Endodermal cell (in vitro differentiated cells): Measurements from ENCODE around the gene RSL24D1. TPM values are rescaled to one million over a fixed set of nuclear protein-coding genes. Genes with fewer than 3 reads are reported as not detected.

Experiments
- DNase-seq: peaks from one replicate; pipeline ENCODE4 v3.0.0-alpha.2; 2017
- H3K27ac ChIP-seq: 2 replicates; pipeline ENCODE4 v1.5.1; 2013; ENCODE audit warnings: mild to moderate bottlenecking, low read depth, low read length, moderate library complexity
- H3K27me3 ChIP-seq: 2 replicates; pipeline ENCODE4 v1.6.1; 2013; ENCODE audit warnings: mild to moderate bottlenecking, low read length, moderate library complexity; ENCODE audit not compliant: insufficient read depth, control insufficient read depth, poor library complexity, severe bottlenecking
- H3K36me3 ChIP-seq: 2 replicates; pipeline ENCODE4 v1.7.0; 2013; ENCODE audit warnings: mild to moderate bottlenecking, low read length, moderate library complexity; ENCODE audit not compliant: control insufficient read depth, insufficient read depth
- H3K4me1 ChIP-seq: one replicate; pipeline ENCODE4 v1.7.0; 2013; ENCODE audit warnings: low read length; ENCODE audit not compliant: control insufficient read depth, insufficient read depth
- H3K4me3 ChIP-seq: 2 replicates; pipeline ENCODE4 v1.5.1; 2013; ENCODE audit warnings: mild to moderate bottlenecking, low read length, moderate library complexity
- H3K9ac ChIP-seq: 2 replicates; pipeline ENCODE4 v1.6.1; 2013; ENCODE audit warnings: mild to moderate bottlenecking, low read length, moderate library complexity; ENCODE audit not compliant: poor library complexity, severe bottlenecking; ENCODE audit errors: extremely low read depth
- H3K9me3 ChIP-seq: 2 replicates; pipeline ENCODE4 v1.6.1; 2013; ENCODE audit warnings: mild to moderate bottlenecking, low read length, moderate library complexity; ENCODE audit not compliant: control insufficient read depth
- H3K27ac Mint-ChIP-seq: 2 replicates; pipeline ENCODE4 v1.8.0; 2020; ENCODE audit warnings: mixed read lengths
- H3K27me3 Mint-ChIP-seq: 2 replicates; pipeline ENCODE4 v1.8.0; 2021; ENCODE audit warnings: mild to moderate bottlenecking, mixed read lengths; ENCODE audit not compliant: insufficient read depth
- H3K36me3 Mint-ChIP-seq: 2 replicates; pipeline ENCODE4 v1.8.0; 2020; ENCODE audit warnings: low read depth, mixed read lengths
- H3K4me1 Mint-ChIP-seq: 2 replicates; pipeline ENCODE4 v1.8.0; 2020; ENCODE audit warnings: mixed read lengths
- H3K4me3 Mint-ChIP-seq: 2 replicates; pipeline ENCODE4 v1.8.0; 2020; ENCODE audit warnings: mild to moderate bottlenecking, moderate library complexity, mixed read lengths
- H3K9me3 Mint-ChIP-seq: 2 replicates; pipeline ENCODE4 v1.8.0; 2020; ENCODE audit warnings: mild to moderate bottlenecking, mixed read lengths
- WGBS, 2 experiments: methylation state at CpG; one replicate each; pipeline versions ENCODE4 v1.1.5 to v1.1.7; 2013; ENCODE audit warnings: missing lambda C conversion rate in 2 of 2, mixed read lengths in 1 of 2; ENCODE audit not compliant: insufficient coverage in 1 of 2, insufficient read length in 1 of 2; 5-methylcytosine and 5-hydroxymethylcytosine counted together
- total RNA-seq, 2 donors: library from RNA; stranded (reverse); fragmentation: NEBNext Ultra II Directional in 1 of 2; extraction: Animal tissue kit (Norgen Biotek cat#: 25700) in 1 of 2; gene quantifications; 2 replicates in 1 of 2; 3 replicates in 1 of 2; pipeline ENCODE4 v1.2.1, GENCODE V29; 2021
- TF ChIP-seq, protein P1 (sequence below): fragments of 200-600 bp; sonication (generic); conservative IDR thresholded peaks from 2 replicates; pipeline ENCODE4 v1.5.0; 2021; ENCODE audit warnings: antibody characterized with exemption, mild to moderate bottlenecking

The RSL24D1 gene
- total RNA-seq, 2 donors from 2014 or later, result 75.9 to 79.8 TPM

DNA sequence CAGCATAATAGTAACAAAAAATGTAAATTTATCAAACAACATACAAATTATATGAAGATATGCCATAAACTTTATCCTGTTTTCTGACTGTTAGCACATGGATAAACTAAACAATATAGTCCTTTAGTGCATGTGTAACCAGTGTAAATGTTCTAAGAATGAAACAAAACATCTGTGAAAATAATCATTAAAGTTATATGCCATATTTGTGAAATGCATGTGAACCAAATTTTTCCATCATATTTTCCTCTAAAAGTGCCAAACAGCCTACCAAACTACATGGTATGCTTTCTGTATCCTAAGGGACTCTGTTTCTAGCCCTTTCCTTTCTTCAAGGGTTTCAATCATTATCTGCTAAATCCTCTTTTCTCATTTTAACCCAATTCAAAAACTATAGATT is 23.9 kb upstream of the RSL24D1 start:
- no peaks in the 10 kb centered on the region for H3K27me3 ChIP-seq
- H3K9ac ChIP-seq, result no peak overlapping the region
- DNase-seq, result no peak
- H3K27ac ChIP-seq, result no peak overlapping the region
- H3K4me1 ChIP-seq, result no peaks in the 10 kb centered on the region
- Mint-ChIP-seq H3K36me3 (peaks cover 3% of the 10 kb centered on the region), H3K27ac (no peak overlapping the region), H3K4me3 (no peak overlapping the region), H3K27me3 (no peaks in the 10 kb centered on the region), H3K4me1 (peaks cover 24% of the 10 kb centered on the region), H3K9me3 (no peaks in the 10 kb centered on the region)
- no peaks in the 10 kb centered on the region for H3K9me3 ChIP-seq
- H3K4me3 ChIP-seq, result no peak overlapping the region
- no peaks in the 10 kb centered on the region for H3K36me3 ChIP-seq
- TF ChIP-seq, protein P1, sequence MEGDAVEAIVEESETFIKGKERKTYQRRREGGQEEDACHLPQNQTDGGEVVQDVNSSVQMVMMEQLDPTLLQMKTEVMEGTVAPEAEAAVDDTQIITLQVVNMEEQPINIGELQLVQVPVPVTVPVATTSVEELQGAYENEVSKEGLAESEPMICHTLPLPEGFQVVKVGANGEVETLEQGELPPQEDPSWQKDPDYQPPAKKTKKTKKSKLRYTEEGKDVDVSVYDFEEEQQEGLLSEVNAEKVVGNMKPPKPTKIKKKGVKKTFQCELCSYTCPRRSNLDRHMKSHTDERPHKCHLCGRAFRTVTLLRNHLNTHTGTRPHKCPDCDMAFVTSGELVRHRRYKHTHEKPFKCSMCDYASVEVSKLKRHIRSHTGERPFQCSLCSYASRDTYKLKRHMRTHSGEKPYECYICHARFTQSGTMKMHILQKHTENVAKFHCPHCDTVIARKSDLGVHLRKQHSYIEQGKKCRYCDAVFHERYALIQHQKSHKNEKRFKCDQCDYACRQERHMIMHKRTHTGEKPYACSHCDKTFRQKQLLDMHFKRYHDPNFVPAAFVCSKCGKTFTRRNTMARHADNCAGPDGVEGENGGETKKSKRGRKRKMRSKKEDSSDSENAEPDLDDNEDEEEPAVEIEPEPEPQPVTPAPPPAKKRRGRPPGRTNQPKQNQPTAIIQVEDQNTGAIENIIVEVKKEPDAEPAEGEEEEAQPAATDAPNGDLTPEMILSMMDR, result no peak

DNA sequence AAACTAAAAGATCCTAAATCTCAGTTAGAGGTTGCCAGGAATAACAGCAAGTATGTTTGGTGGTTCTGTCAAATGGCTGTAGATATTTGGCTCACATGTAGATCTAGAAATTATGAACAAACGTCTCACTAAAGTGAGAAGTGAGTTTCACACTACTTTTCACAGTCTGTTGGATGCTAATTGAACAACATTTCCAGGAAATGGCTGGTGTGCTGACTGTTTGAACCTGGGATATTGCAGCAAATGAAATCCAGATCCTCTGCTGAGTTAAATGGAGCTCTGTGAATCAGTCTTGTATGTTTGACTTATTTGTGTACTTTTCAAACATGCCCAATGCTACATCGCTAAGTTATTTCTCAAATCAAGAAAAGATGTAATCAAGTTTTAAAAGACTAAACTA is 21.3 kb upstream of the RSL24D1 start:
- no peak overlapping the region for H3K27ac ChIP-seq
- TF ChIP-seq, protein P1, result no peak
- DNase-seq, result no peak
- Mint-ChIP-seq H3K36me3 (peaks cover 5% of the 10 kb centered on the region), H3K9me3 (no peaks in the 10 kb centered on the region), H3K27ac (no peak overlapping the region), H3K4me3 (no peak overlapping the region), H3K4me1 (peaks cover 19% of the 10 kb centered on the region), H3K27me3 (no peaks in the 10 kb centered on the region)
- 82% methylated on average over 2 of the region's 2 CpGs; no CpG with 5 or more reads in 1 of the 2 experiments for WGBS, 2 experiments
- no peaks in the 10 kb centered on the region for H3K9me3 ChIP-seq
- H3K27me3 ChIP-seq, result no peaks in the 10 kb centered on the region
- H3K4me1 ChIP-seq, result no peaks in the 10 kb centered on the region
- H3K9ac ChIP-seq, result no peak overlapping the region
- no peaks in the 10 kb centered on the region for H3K36me3 ChIP-seq
- no peak overlapping the region for H3K4me3 ChIP-seq

DNA sequence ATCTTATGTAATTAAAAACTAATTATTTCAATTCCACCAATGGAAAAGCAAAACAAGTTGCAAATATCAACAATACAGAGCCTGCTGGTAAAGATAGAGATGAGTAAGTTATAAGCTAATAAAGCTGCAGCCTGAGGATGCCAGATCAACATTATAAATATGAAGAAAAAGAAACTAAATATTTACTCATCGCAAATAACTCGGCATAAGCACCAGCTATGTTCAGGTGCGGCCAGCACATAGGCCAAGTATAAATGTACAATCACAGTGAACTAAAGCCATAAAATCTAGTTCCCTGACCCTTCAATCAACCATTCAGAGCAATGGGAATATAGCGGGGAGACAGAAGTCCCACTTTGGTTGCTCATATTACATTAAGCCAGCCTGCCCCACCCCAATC is 7.7 kb upstream of the RSL24D1 start:
- H3K36me3 ChIP-seq, result no peaks in the 10 kb centered on the region
- WGBS, 2 experiments, result 81% methylated on average over 4 of the region's 4 CpGs; no CpG with 5 or more reads in 1 of the 2 experiments
- H3K27ac ChIP-seq, result no peak overlapping the region
- TF ChIP-seq, protein P1, result no peak
- H3K9me3 Mint-ChIP-seq, result no peaks in the 10 kb centered on the region
- no peaks in the 10 kb centered on the region for H3K27me3 ChIP-seq
- DNase-seq, result no peak
- H3K9ac ChIP-seq, result no peak overlapping the region
- no peaks in the 10 kb centered on the region for H3K4me1 Mint-ChIP-seq
- H3K4me3 ChIP-seq, result no peak overlapping the region
- no peak overlapping the region for H3K27ac Mint-ChIP-seq
- no peaks in the 10 kb centered on the region for H3K36me3 Mint-ChIP-seq
- H3K4me3 Mint-ChIP-seq, result no peak overlapping the region
- H3K4me1 ChIP-seq, result no peaks in the 10 kb centered on the region
- no peaks in the 10 kb centered on the region for H3K27me3 Mint-ChIP-seq
- no peaks in the 10 kb centered on the region for H3K9me3 ChIP-seq
